ENCODE results near the gene VWA1. TPM values are rescaled to one million over a fixed set of nuclear protein-coding genes. Genes with fewer than 3 reads are reported as not detected.
A peak's percentile ranks its signal among the peaks of the same experiment; 100 is the strongest.

The VWA1 gene
- total and polyA plus RNA-seq, 4 donors, result 0.13 to 86.5 (median 20.0) TPM

DNA sequence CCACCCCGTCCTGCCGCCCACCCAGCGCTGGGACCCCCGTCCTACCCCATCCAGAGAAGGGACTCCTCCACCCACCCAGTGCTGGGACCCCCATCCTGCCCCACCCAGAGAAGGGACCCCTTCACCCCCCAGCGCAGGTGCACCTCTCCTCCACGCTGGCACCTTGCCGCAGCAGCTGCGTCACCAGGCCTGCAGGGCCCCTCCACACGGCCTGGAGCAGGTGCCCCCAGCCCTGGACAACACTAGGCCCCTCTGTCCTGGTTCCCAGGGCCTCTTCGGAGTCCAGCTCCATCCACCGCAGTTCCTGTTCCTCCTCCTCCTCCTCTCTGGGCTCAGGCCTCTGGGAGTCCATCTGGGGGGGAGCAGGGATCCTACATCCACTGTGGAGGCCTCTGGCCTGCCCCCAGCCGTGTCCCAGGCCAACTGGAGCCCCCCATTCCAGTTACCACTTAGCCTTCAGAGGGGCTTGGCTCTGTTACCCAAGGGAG is 14.8 kb upstream of the VWA1 start:
- peak in 1 of 2 donors; percentile 40 for DNase-seq
- no peaks in the 10 kb centered on the region for H3K36me3 ChIP-seq (ENCODE audit: control insufficient read depth in 1 of 2, insufficient read depth in 2 of 2, low read length in 1 of 2)
- intact Hi-C loops (cut with DNase I), result no loop called here
- no peaks in the 10 kb centered on the region for H3K9me3 ChIP-seq (ENCODE audit: control insufficient read depth, low read length)
- no peaks in the 10 kb centered on the region for H3K4me1 ChIP-seq (ENCODE audit: control insufficient read depth in 1 of 2, insufficient read depth in 2 of 2, low read length in 2 of 2)
- H3K4me3 ChIP-seq (ENCODE audit: low read length in 2 of 2), result no peak overlapping the region
- WGBS, 2 donors, result 78 to 91% methylated on average over 8 to 12 of the region's 12 CpGs
- no peak for ATAC-seq (ENCODE audit: low FRiP score)
- no peak overlapping the region for H3K27ac ChIP-seq (ENCODE audit: low read depth in 1 of 2, low read length in 2 of 2)
- H3K27me3 ChIP-seq (ENCODE audit: control insufficient read depth in 1 of 2, insufficient read depth in 2 of 2, low read length in 1 of 2), result no peaks in the 10 kb centered on the region

- ATAC-seq (ENCODE audit: low FRiP score), result no peak
- Histone ChIP-seq H3K4me1 (ENCODE audit: control insufficient read depth in 1 of 2, insufficient read depth in 2 of 2, low read length in 2 of 2) (no peaks in the 10 kb centered on the region), H3K27ac (ENCODE audit: low read depth in 1 of 2, low read length in 2 of 2) (no peak within 1 kb of the TSS)
These were observed 14.2 kb upstream of the VWA1 start, which contains the start of gene ANKRD65 for GRCh38 chr1:1421147-1421906. ANKRD65 (minus strand) TSS chr1:1421276; CDS start chr1:1421005, 271 bp downstream.

GRCh38 chr1:1421907-1422464 is 13.5 kb upstream of the VWA1 start:
- no peak for ATAC-seq (ENCODE audit: low FRiP score)
- no peak for DNase-seq
- 89 to 92% methylated on average over 6 to 7 of the region's 7 CpGs for WGBS, 2 donors
- no peak overlapping the region for H3K4me3 ChIP-seq (ENCODE audit: low read length in 2 of 2)
- H3K9me3 ChIP-seq (ENCODE audit: control insufficient read depth, low read length), result no peaks in the 10 kb centered on the region
- no peaks in the 10 kb centered on the region for H3K27me3 ChIP-seq (ENCODE audit: control insufficient read depth in 1 of 2, insufficient read depth in 2 of 2, low read length in 1 of 2)
- no peaks in the 10 kb centered on the region for H3K4me1 ChIP-seq (ENCODE audit: control insufficient read depth in 1 of 2, insufficient read depth in 2 of 2, low read length in 2 of 2)
- no peaks in the 10 kb centered on the region for H3K36me3 ChIP-seq (ENCODE audit: control insufficient read depth in 1 of 2, insufficient read depth in 2 of 2, low read length in 1 of 2)
- intact Hi-C loops (cut with DNase I), result no loop called here
- H3K27ac ChIP-seq (ENCODE audit: low read depth in 1 of 2, low read length in 2 of 2), result no peak overlapping the region

More at GRCh38 chr1:1421147-1421906, 14.2 kb upstream of the VWA1 start, which contains the start of gene ANKRD65:
- WGBS, 2 donors, result 85 to 87% methylated on average over 18 of the region's 18 CpGs
- no peaks in the 10 kb centered on the region for H3K36me3 ChIP-seq (ENCODE audit: control insufficient read depth in 1 of 2, insufficient read depth in 2 of 2, low read length in 1 of 2)
- H3K9me3 ChIP-seq (ENCODE audit: control insufficient read depth, low read length), result no peaks in the 10 kb centered on the region
- no peak for DNase-seq
- H3K27me3 ChIP-seq (ENCODE audit: control insufficient read depth in 1 of 2, insufficient read depth in 2 of 2, low read length in 1 of 2), result no peaks in the 10 kb centered on the region
- no peak within 1 kb of the TSS for H3K4me3 ChIP-seq (ENCODE audit: low read length in 2 of 2)
- intact Hi-C loops (cut with DNase I), result no loop called here

- H3K9me3 ChIP-seq (ENCODE audit: control insufficient read depth, low read length), result no peaks in the 10 kb centered on the region
- no peaks in the 10 kb centered on the region for H3K36me3 ChIP-seq (ENCODE audit: control insufficient read depth in 1 of 2, insufficient read depth in 2 of 2, low read length in 1 of 2)
- DNase-seq (peak in 1 of 2 donors; percentile 24), ATAC-seq (ENCODE audit: low FRiP score) (no peak)
- intact Hi-C loops (cut with DNase I), result no loop called here
- no peaks in the 10 kb centered on the region for H3K27me3 ChIP-seq (ENCODE audit: control insufficient read depth in 1 of 2, insufficient read depth in 2 of 2, low read length in 1 of 2)
- 72% methylated on average over 29 of the region's 29 CpGs for WGBS, 2 donors
- H3K4me1 ChIP-seq (ENCODE audit: control insufficient read depth in 1 of 2, insufficient read depth in 2 of 2, low read length in 2 of 2), result no peaks in the 10 kb centered on the region
- H3K27ac ChIP-seq (ENCODE audit: low read depth in 1 of 2, low read length in 2 of 2), result no peak overlapping the region
- no peak overlapping the region for H3K4me3 ChIP-seq (ENCODE audit: low read length in 2 of 2)
These were observed 12.8 kb upstream of the VWA1 start for GRCh38 chr1:1422465-1423244.

DNA sequence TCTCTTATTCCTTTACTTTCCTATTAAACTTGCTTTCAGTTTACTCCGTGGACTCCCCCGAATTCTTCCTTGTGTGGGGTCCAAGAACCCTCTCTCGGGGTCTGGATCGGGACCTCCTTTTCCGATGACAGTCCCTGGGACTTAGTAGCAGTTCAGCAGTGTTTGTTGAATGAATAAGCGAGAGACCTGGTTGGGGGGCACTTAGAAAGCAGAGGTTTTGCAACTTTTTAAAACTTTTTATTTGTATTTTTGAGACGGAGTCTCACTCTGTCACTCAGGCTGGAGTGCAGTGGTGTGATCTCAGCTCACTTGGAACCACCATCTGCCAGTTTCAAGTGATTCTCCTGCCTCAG is 12.3 kb upstream of the VWA1 start:
- intact Hi-C loops (cut with DNase I), result no loop called here
- WGBS, 2 donors, result 91 to 92% methylated on average over 7 of the region's 7 CpGs
- no peak for ATAC-seq (ENCODE audit: low FRiP score)
- H3K36me3 ChIP-seq (ENCODE audit: control insufficient read depth in 1 of 2, insufficient read depth in 2 of 2, low read length in 1 of 2), result no peaks in the 10 kb centered on the region
- no peak overlapping the region for H3K27ac ChIP-seq (ENCODE audit: low read depth in 1 of 2, low read length in 2 of 2)
- no peak for DNase-seq
- H3K9me3 ChIP-seq (ENCODE audit: control insufficient read depth, low read length), result no peaks in the 10 kb centered on the region
- H3K27me3 ChIP-seq (ENCODE audit: control insufficient read depth in 1 of 2, insufficient read depth in 2 of 2, low read length in 1 of 2), result no peaks in the 10 kb centered on the region
- no peaks in the 10 kb centered on the region for H3K4me1 ChIP-seq (ENCODE audit: control insufficient read depth in 1 of 2, insufficient read depth in 2 of 2, low read length in 2 of 2)
- H3K4me3 ChIP-seq (ENCODE audit: low read length in 2 of 2), result no peak overlapping the region

DNA sequence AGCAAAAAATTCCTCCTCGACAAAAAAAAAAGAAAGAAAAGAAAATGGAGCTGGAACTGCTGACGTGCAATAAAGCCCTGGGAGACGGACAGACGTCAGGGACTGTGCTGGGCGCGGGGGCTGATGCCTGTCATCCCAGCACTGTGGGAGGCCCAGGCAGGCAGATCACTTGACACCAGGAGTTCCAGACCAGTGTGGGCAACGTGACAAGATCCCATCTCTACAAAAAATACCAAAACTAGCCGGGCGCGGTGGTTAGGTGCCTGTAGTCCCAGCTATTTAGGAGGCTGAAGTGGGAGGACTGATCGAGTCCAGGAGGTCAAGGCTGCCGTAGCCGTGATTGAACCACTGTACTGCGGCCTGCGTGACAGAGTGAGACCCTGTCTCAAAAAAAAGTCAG is 10.8 kb upstream of the VWA1 start:
- Histone ChIP-seq H3K4me1 (ENCODE audit: control insufficient read depth in 1 of 2, insufficient read depth in 2 of 2, low read length in 2 of 2) (no peaks in the 10 kb centered on the region), H3K4me3 (ENCODE audit: low read length in 2 of 2) (no peak overlapping the region), H3K27ac (ENCODE audit: low read depth in 1 of 2, low read length in 2 of 2) (no peak overlapping the region), H3K36me3 (ENCODE audit: control insufficient read depth in 1 of 2, insufficient read depth in 2 of 2, low read length in 1 of 2) (no peaks in the 10 kb centered on the region), H3K27me3 (ENCODE audit: control insufficient read depth in 1 of 2, insufficient read depth in 2 of 2, low read length in 1 of 2) (no peaks in the 10 kb centered on the region), H3K9me3 (ENCODE audit: control insufficient read depth, low read length) (no peaks in the 10 kb centered on the region)
- intact Hi-C loops (cut with DNase I), result no loop called here
- WGBS, 2 donors, result 87 to 91% methylated on average over 15 of the region's 15 CpGs
- ATAC-seq (ENCODE audit: low FRiP score), result no peak
- DNase-seq, result peak in 1 of 2 donors; percentile 37

GRCh38 chr1:1425426-1425752 is 10.1 kb upstream of the VWA1 start:
- no peak overlapping the region for H3K27ac ChIP-seq (ENCODE audit: low read depth in 1 of 2, low read length in 2 of 2)
- DNase-seq (no peak), ATAC-seq (ENCODE audit: low FRiP score) (no peak)
- H3K9me3 ChIP-seq (ENCODE audit: control insufficient read depth, low read length), result no peaks in the 10 kb centered on the region
- no peaks in the 10 kb centered on the region for H3K27me3 ChIP-seq (ENCODE audit: control insufficient read depth in 1 of 2, insufficient read depth in 2 of 2, low read length in 1 of 2)
- intact Hi-C loops (cut with DNase I), result no loop called here
- WGBS, 2 donors, result 77 to 78% methylated on average over 12 of the region's 12 CpGs
- H3K4me3 ChIP-seq (ENCODE audit: low read length in 2 of 2), result no peak overlapping the region
- no peaks in the 10 kb centered on the region for H3K36me3 ChIP-seq (ENCODE audit: control insufficient read depth in 1 of 2, insufficient read depth in 2 of 2, low read length in 1 of 2)
- H3K4me1 ChIP-seq (ENCODE audit: control insufficient read depth in 1 of 2, insufficient read depth in 2 of 2, low read length in 2 of 2), result no peaks in the 10 kb centered on the region

DNA sequence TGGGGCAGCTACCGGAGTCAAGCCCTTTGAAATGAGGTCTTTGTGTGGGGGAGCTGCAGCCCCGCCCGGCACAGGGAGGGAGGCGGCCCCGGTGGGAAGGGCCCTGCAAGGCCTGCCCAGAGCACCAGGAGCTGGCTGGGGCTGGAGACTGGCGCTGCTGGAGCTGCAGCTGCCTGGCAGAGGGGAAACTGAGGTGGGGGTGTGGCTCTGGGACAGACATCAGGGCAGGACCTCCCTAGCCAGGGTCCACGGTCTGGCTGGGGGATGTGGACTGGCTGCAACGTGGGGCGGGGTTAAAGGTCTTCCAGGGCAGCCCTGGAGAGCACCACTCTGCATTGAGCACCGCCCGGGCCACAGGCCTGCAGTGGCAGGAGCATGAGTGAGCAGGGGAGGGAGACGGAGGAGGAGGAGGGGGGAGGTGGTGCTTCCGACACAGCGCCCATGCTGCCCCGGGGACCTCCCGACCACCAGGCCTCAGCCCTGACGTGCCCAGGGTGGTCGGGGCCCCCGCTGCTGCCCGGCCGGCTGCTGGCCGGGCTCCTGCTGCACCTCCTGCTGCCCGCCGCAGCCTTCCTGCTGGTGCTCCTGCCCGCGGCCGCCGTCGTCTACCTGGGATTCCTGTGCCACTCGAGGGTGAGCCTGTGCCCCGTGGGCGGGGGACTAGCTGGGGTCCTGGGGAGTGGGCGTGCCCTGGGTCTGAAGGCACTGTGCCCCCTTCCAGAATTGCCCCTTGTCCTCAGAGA is 9.6 kb upstream of the VWA1 start:
- 54 to 55% methylated on average over 29 to 33 of the region's 33 CpGs for WGBS, 2 donors
- H3K27me3 ChIP-seq (ENCODE audit: control insufficient read depth in 1 of 2, insufficient read depth in 2 of 2, low read length in 1 of 2), result no peaks in the 10 kb centered on the region
- H3K27ac ChIP-seq (ENCODE audit: low read depth in 1 of 2, low read length in 2 of 2), result no peak overlapping the region
- DNase-seq, result peak; percentile 42 to 72
- H3K4me1 ChIP-seq (ENCODE audit: control insufficient read depth in 1 of 2, insufficient read depth in 2 of 2, low read length in 2 of 2), result no peaks in the 10 kb centered on the region
- no peaks in the 10 kb centered on the region for H3K36me3 ChIP-seq (ENCODE audit: control insufficient read depth in 1 of 2, insufficient read depth in 2 of 2, low read length in 1 of 2)
- intact Hi-C loops (cut with DNase I), result no loop called here
- H3K4me3 ChIP-seq (ENCODE audit: low read length in 2 of 2), result no peak overlapping the region
- no peaks in the 10 kb centered on the region for H3K9me3 ChIP-seq (ENCODE audit: control insufficient read depth, low read length)
- ATAC-seq (ENCODE audit: low FRiP score), result no peak

Measured in aorta (tissue), 5 donors.